ENCODE results near the gene SMIM1. TPM values are rescaled to one million over a fixed set of nuclear protein-coding genes. Genes with fewer than 3 reads are reported as not detected.

SMIM1 gene
- total and polyA plus RNA-seq, 9 of the 15 experiments (the other 6 are each of a cell fraction or from before 2014, with no cell fraction given): 2.3 to 125 (median 24.3) TPM

DNA sequence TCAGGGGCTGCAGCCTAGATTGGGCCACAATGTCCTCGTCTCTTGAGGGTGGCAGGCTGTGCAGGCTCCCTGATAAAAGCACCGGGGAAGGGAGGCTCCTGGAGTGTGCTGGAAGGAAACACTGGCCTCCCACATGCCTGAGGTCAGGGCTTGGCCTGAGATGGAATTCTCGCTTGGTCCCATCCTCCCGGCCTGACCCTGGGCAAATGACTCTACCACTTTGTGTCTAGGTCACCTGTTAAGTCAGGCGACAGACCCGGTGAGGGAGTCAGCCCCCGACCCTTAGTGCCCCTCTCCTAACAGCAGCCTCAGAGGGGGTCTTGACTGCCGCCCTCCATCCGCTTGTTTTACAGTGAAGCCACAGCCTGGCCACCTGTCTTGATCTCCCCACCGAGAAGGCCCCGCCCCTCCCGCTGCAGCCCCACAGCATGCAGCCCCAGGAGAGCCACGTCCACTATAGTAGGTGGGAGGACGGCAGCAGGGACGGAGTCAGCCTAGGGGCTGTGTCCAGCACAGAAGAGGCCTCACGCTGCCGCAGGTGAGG lies 2.5 kb downstream of the SMIM1 start (continued):
- TF ChIP-seq, protein P1, sequence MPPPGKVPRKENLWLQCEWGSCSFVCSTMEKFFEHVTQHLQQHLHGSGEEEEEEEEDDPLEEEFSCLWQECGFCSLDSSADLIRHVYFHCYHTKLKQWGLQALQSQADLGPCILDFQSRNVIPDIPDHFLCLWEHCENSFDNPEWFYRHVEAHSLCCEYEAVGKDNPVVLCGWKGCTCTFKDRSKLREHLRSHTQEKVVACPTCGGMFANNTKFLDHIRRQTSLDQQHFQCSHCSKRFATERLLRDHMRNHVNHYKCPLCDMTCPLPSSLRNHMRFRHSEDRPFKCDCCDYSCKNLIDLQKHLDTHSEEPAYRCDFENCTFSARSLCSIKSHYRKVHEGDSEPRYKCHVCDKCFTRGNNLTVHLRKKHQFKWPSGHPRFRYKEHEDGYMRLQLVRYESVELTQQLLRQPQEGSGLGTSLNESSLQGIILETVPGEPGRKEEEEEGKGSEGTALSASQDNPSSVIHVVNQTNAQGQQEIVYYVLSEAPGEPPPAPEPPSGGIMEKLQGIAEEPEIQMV (tag; conservative IDR thresholded peaks at IDR 0.05; ENCODE audit: low read depth): no peak
- TF ChIP-seq, protein P2, sequence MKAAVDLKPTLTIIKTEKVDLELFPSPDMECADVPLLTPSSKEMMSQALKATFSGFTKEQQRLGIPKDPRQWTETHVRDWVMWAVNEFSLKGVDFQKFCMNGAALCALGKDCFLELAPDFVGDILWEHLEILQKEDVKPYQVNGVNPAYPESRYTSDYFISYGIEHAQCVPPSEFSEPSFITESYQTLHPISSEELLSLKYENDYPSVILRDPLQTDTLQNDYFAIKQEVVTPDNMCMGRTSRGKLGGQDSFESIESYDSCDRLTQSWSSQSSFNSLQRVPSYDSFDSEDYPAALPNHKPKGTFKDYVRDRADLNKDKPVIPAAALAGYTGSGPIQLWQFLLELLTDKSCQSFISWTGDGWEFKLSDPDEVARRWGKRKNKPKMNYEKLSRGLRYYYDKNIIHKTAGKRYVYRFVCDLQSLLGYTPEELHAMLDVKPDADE (conservative IDR thresholded peaks at IDR 0.05; ENCODE audit: control insufficient read depth, low read depth, low read length): peak; percentile 49; the same call in 1 of the 2 replicates
- TF ChIP-seq KAT2B (IDR thresholded peaks at IDR 0.05; ENCODE audit: low read depth, low read length): no peak
- TF ChIP-seq, protein P3, sequence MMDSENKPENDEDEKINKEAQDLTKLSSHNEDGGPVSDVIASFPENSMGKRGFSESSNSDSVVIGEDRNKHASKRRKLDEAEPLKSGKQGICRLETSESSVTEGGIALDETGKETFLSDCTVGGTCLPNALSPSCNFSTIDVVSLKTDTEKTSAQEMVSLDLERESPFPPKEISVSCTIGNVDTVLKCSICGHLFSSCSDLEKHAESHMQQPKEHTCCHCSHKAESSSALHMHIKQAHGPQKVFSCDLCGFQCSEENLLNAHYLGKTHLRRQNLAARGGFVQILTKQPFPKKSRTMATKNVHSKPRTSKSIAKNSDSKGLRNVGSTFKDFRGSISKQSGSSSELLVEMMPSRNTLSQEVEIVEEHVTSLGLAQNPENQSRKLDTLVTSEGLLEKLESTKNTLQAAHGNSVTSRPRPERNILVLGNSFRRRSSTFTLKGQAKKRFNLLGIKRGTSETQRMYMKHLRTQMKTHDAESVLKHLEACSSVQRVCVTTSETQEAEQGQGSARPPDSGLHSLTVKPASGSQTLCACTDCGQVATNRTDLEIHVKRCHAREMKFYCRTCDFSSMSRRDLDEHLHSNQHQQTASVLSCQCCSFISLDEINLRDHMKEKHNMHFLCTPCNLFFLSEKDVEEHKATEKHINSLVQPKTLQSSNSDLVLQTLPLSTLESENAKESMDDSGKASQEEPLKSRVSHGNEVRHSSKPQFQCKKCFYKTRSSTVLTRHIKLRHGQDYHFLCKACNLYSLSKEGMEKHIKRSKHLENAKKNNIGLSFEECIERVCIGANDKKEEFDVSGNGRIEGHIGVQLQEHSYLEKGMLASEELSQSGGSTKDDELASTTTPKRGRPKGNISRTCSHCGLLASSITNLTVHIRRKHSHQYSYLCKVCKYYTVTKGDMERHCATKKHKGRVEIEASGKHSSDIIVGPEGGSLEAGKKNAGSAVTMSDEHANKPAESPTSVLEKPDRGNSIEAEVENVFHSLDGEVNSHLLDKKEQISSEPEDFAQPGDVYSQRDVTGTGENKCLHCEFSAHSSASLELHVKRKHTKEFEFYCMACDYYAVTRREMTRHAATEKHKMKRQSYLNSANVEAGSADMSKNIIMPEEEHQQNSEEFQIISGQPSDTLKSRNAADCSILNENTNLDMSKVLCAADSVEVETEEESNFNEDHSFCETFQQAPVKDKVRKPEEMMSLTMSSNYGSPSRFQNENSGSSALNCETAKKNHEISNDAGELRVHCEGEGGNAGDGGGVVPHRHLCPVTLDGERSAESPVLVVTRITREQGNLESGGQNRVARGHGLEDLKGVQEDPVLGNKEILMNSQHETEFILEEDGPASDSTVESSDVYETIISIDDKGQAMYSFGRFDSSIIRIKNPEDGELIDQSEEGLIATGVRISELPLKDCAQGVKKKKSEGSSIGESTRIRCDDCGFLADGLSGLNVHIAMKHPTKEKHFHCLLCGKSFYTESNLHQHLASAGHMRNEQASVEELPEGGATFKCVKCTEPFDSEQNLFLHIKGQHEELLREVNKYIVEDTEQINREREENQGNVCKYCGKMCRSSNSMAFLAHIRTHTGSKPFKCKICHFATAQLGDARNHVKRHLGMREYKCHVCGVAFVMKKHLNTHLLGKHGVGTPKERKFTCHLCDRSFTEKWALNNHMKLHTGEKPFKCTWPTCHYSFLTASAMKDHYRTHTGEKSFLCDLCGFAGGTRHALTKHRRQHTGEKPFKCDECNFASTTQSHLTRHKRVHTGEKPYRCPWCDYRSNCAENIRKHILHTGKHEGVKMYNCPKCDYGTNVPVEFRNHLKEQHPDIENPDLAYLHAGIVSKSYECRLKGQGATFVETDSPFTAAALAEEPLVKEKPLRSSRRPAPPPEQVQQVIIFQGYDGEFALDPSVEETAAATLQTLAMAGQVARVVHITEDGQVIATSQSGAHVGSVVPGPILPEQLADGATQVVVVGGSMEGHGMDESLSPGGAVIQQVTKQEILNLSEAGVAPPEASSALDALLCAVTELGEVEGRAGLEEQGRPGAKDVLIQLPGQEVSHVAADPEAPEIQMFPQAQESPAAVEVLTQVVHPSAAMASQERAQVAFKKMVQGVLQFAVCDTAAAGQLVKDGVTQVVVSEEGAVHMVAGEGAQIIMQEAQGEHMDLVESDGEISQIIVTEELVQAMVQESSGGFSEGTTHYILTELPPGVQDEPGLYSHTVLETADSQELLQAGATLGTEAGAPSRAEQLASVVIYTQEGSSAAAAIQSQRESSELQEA (IDR thresholded peaks at IDR 0.05; ENCODE audit: low read depth): no peak
- TF ChIP-seq, protein P4, sequence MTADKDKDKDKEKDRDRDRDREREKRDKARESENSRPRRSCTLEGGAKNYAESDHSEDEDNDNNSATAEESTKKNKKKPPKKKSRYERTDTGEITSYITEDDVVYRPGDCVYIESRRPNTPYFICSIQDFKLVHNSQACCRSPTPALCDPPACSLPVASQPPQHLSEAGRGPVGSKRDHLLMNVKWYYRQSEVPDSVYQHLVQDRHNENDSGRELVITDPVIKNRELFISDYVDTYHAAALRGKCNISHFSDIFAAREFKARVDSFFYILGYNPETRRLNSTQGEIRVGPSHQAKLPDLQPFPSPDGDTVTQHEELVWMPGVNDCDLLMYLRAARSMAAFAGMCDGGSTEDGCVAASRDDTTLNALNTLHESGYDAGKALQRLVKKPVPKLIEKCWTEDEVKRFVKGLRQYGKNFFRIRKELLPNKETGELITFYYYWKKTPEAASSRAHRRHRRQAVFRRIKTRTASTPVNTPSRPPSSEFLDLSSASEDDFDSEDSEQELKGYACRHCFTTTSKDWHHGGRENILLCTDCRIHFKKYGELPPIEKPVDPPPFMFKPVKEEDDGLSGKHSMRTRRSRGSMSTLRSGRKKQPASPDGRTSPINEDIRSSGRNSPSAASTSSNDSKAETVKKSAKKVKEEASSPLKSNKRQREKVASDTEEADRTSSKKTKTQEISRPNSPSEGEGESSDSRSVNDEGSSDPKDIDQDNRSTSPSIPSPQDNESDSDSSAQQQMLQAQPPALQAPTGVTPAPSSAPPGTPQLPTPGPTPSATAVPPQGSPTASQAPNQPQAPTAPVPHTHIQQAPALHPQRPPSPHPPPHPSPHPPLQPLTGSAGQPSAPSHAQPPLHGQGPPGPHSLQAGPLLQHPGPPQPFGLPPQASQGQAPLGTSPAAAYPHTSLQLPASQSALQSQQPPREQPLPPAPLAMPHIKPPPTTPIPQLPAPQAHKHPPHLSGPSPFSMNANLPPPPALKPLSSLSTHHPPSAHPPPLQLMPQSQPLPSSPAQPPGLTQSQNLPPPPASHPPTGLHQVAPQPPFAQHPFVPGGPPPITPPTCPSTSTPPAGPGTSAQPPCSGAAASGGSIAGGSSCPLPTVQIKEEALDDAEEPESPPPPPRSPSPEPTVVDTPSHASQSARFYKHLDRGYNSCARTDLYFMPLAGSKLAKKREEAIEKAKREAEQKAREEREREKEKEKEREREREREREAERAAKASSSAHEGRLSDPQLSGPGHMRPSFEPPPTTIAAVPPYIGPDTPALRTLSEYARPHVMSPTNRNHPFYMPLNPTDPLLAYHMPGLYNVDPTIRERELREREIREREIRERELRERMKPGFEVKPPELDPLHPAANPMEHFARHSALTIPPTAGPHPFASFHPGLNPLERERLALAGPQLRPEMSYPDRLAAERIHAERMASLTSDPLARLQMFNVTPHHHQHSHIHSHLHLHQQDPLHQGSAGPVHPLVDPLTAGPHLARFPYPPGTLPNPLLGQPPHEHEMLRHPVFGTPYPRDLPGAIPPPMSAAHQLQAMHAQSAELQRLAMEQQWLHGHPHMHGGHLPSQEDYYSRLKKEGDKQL (CRISPR knock-in tag; IDR thresholded peaks at IDR 0.05; ENCODE audit: borderline replicate concordance): no peak
- peak; percentile 59; the same call in 1 of the 2 replicates for TF ChIP-seq NCOA1 (IDR thresholded peaks at IDR 0.05; ENCODE audit: low read depth)
- TF ChIP-seq HEY1 (CRISPR knock-in tag; IDR thresholded peaks at IDR 0.05; ENCODE audit: borderline replicate concordance): no peak
- no peak for TF ChIP-seq ZFP1 (CRISPR knock-in tag; IDR thresholded peaks at IDR 0.05)
